Smooth muscle cell (in vitro differentiated cells): ENCODE measurements around the gene GABRB2. TPM values are rescaled to one million over a fixed set of nuclear protein-coding genes. Genes with fewer than 3 reads are reported as not detected.

Experiments
- DNase-seq: peaks from one replicate; lab custom pipeline; 2025; ENCODE audit not compliant: unreplicated experiment; lab: John Stamatoyannopoulos, UW
- H2AFZ ChIP-seq: fragments of 200-600 bp; sonication (generic); 2 replicates; pipeline ENCODE4 v1.6.0; 2016; ENCODE audit warnings: antibody characterized with exemption, low read depth, mild to moderate bottlenecking
- H3F3A ChIP-seq: fragments of 200-600 bp; sonication (generic); 2 replicates; pipeline ENCODE4 v1.6.0; 2017; ENCODE audit warnings: antibody characterized with exemption, low read depth
- H3K27ac ChIP-seq: fragments of 200-600 bp; sonication (generic); 2 replicates; pipeline ENCODE4 v1.5.1; 2016; ENCODE audit warnings: low read depth, mild to moderate bottlenecking
- H3K27me3 ChIP-seq: fragments of 200-600 bp; sonication (generic); 2 replicates; pipeline ENCODE4 v1.6.1; 2016; ENCODE audit warnings: low read depth, mild to moderate bottlenecking
- H3K36me3 ChIP-seq: fragments of 200-600 bp; sonication (generic); 2 replicates; pipeline ENCODE4 v1.5.1; 2016; ENCODE audit warnings: low read depth
- H3K4me1 ChIP-seq: fragments of 200-600 bp; sonication (generic); 2 replicates; pipeline ENCODE4 v1.5.1; 2016; ENCODE audit warnings: low read depth
- H3K4me2 ChIP-seq: fragments of 200-600 bp; sonication (generic); 2 replicates; pipeline ENCODE4 v1.6.0; 2016; ENCODE audit warnings: mild to moderate bottlenecking
- H3K4me3 ChIP-seq: fragments of 200-600 bp; sonication (generic); 2 replicates; pipeline ENCODE4 v1.5.1; 2016; ENCODE audit warnings: mild to moderate bottlenecking
- H3K79me2 ChIP-seq: fragments of 200-600 bp; sonication (generic); 2 replicates; pipeline ENCODE4 v1.6.0; 2016; ENCODE audit warnings: low read depth, mild to moderate bottlenecking
- H3K9ac ChIP-seq: fragments of 200-600 bp; sonication (generic); 2 replicates; pipeline ENCODE4 v1.6.0; 2016; ENCODE audit warnings: low read depth
- H3K9me3 ChIP-seq: fragments of 200-600 bp; sonication (generic); replicated peaks from 2 replicates; pipeline ENCODE4 v1.5.1; 2016; ENCODE audit warnings: low read depth
- H4K20me1 ChIP-seq: fragments of 200-600 bp; sonication (generic); 2 replicates; pipeline ENCODE4 v1.6.0; 2016; ENCODE audit warnings: low read depth
- WGBS: methylation state at CpG from one replicate; pipeline ENCODE4 v1.1.7; 2016; ENCODE audit warnings: low lambda C conversion rate; 5-methylcytosine and 5-hydroxymethylcytosine counted together
- polyA plus RNA-seq: library from polyadenylated mRNA; unstranded; fragments of >200 nt; fragmentation: Nextera tagmentation; extraction: Ambion mirVana; gene quantifications from 2 replicates; pipeline ENCODE4 v1.2.1, GENCODE V29; 2016
- total RNA-seq: library from RNA; depleted of rRNA; stranded (reverse); fragments of >200 nt; gene quantifications from 2 replicates; pipeline ENCODE4 v1.2.3, GENCODE V29; 2014
- TF ChIP-seq, protein P1 (sequence below): fragments of 200-600 bp; sonication (generic); IDR thresholded peaks from 2 replicates; pipeline ENCODE4 v1.5.1; 2017; ENCODE audit warnings: borderline replicate concordance, mild to moderate bottlenecking, antibody characterized with exemption; ENCODE audit not compliant: insufficient read depth, poor library complexity, severe bottlenecking

The GABRB2 gene
- total RNA-seq (3.5 and 8.9 TPM in 2 replicates), polyA plus RNA-seq (0.52 and 1.2 TPM in 2 replicates)

DNA sequence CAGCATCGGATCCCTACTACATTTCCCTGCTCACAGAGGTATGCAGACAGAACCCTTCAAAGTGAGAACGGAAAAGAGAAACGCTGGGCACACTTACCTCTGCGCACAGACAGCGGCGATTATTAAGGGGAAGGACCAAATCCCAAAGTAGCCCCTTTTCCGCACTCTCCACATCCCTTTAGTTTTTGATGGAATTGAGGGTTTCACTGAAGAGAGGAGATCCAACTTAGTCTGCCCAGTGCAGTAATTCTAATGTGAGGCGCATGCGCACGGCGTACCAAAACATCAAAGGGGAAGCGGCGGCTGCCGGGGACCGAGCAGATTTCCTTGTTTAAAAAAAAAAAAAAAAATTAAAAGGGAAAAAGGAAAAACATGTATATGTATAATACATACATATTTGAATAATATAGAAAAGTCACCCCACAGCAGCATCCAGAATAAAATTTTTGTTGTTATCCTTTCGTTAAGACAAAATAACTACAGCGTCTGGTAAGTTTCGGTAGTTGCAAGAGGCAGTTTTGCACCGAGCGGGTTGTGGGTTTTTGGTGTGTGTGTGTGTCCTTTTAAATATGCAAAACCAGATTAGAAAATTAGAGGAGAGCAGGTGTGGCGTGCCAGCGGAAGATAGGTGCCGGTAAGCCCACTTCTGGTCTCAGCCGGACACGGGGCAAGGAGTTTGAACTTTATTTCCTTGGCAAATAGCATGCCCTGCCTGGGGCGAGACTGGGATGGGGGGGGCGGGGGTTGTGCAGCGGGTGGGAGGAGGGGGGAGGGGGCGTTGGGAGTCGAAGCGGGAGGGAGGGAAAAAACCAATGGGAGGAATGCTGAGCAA, at the start of gene GABRB2:
GABRB2 (minus strand) TSS at position 256 of the 832 bp plus-strand sequence; CDS start at position 174, 82 bp downstream.
- peaks cover 41% of the 10 kb centered on the region for H3K27me3 ChIP-seq
- H3K4me1 ChIP-seq, result no peaks in the 10 kb centered on the region
- H2AFZ ChIP-seq, result peak within 1 kb of the TSS; percentile 93
- H3F3A ChIP-seq, result no peaks in the 10 kb centered on the region
- TF ChIP-seq, protein P1, sequence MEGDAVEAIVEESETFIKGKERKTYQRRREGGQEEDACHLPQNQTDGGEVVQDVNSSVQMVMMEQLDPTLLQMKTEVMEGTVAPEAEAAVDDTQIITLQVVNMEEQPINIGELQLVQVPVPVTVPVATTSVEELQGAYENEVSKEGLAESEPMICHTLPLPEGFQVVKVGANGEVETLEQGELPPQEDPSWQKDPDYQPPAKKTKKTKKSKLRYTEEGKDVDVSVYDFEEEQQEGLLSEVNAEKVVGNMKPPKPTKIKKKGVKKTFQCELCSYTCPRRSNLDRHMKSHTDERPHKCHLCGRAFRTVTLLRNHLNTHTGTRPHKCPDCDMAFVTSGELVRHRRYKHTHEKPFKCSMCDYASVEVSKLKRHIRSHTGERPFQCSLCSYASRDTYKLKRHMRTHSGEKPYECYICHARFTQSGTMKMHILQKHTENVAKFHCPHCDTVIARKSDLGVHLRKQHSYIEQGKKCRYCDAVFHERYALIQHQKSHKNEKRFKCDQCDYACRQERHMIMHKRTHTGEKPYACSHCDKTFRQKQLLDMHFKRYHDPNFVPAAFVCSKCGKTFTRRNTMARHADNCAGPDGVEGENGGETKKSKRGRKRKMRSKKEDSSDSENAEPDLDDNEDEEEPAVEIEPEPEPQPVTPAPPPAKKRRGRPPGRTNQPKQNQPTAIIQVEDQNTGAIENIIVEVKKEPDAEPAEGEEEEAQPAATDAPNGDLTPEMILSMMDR, result no peak
- H3K79me2 ChIP-seq, result no peaks in the 10 kb centered on the region
- H3K27ac ChIP-seq, result no peak within 1 kb of the TSS
- 1% methylated on average over 23 of the region's 31 CpGs for WGBS
- H4K20me1 ChIP-seq, result no peaks in the 10 kb centered on the region
- peak within 1 kb of the TSS; percentile 80 for H3K4me3 ChIP-seq
- no peak within 1 kb of the TSS for H3K9ac ChIP-seq
- H3K4me2 ChIP-seq, result peak within 1 kb of the TSS; percentile 99
- H3K9me3 ChIP-seq, result no peaks in the 10 kb centered on the region
- no peak for DNase-seq
- H3K36me3 ChIP-seq, result no peaks in the 10 kb centered on the region

GRCh38 chr5:161585798-161586197, 39.3 kb upstream of the GABRB2 start:
- no peak overlapping the region for H3K27ac ChIP-seq
- H3K4me1 ChIP-seq, result no peaks in the 10 kb centered on the region
- no peaks in the 10 kb centered on the region for H3K9me3 ChIP-seq
- no peak overlapping the region for H3K9ac ChIP-seq
- H3K27me3 ChIP-seq, result no peaks in the 10 kb centered on the region
- TF ChIP-seq, protein P1, result no peak
- H3F3A ChIP-seq, result no peaks in the 10 kb centered on the region
- no peaks in the 10 kb centered on the region for H3K79me2 ChIP-seq
- no peak overlapping the region for H3K4me3 ChIP-seq
- H2AFZ ChIP-seq, result peak overlapping the region; percentile 43
- WGBS, result 86% methylated on average over 1 of the region's 1 CpG
- no peaks in the 10 kb centered on the region for H4K20me1 ChIP-seq
- DNase-seq, result no peak
- no peak overlapping the region for H3K4me2 ChIP-seq
- H3K36me3 ChIP-seq, result no peaks in the 10 kb centered on the region

DNA sequence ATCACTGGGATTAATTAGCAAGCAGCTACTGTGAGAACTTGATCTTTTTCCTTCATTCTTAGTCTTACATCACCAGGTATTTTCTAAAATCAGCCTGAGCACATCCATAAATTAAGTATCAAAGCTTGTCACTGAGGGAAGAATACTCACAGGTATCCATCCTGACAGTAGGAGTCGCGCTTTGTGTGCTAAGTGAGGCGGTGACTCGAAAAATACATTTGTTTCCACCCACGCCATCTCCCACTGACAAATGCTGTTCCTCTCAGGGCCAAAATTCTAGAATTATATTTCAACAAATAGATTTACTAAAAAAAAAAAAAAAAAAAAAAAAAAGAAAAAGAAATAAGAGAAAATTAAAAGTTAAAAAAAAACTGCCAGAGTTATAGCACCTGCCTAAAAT, 34.1 kb upstream of the GABRB2 start:
- Histone ChIP-seq H3K27ac (no peak overlapping the region), H3K4me3 (no peak overlapping the region), H2AFZ (no peak overlapping the region), H3K79me2 (no peaks in the 10 kb centered on the region), H3K9ac (no peak overlapping the region), H4K20me1 (no peaks in the 10 kb centered on the region), H3K27me3 (no peaks in the 10 kb centered on the region), H3K9me3 (no peaks in the 10 kb centered on the region), H3K36me3 (no peaks in the 10 kb centered on the region), H3F3A (no peaks in the 10 kb centered on the region), H3K4me2 (no peak overlapping the region), H3K4me1 (no peaks in the 10 kb centered on the region)
- no peak for DNase-seq
- 98% methylated on average over 5 of the region's 5 CpGs for WGBS
- TF ChIP-seq, protein P1, result no peak
